H1 (cell line): ENCODE data around the gene SLC25A21. TPM values are rescaled to one million over a fixed set of nuclear protein-coding genes. Genes with fewer than 3 reads are reported as not detected.

ENCODE experiments used
- CTCF ChIA-PET: fragments of 300-600 bp; sonication (Branson Sonifier 250); formaldehyde crosslinking; loops from one replicate; lab custom pipeline; 2021; ENCODE audit not compliant: partially characterized antibody; lab: Charles Lee
- POLR2A ChIA-PET: fragments of 300-600 bp; sonication (Branson Sonifier 250); formaldehyde crosslinking; loops from one replicate; lab custom pipeline; 2021; ENCODE audit warnings: inconsistent platforms; ENCODE audit not compliant: partially characterized antibody; lab: Charles Lee
- DNase-seq, 2 experiments: peaks; one replicate each; pipeline versions ENCODE4 v3.0.0 to v3.0.0-alpha.2; 2010 to 2022; ENCODE audit warnings: low spot score in 2 of 2, low read depth in 1 of 2, mixed read lengths in 1 of 2
- FAIRE-seq: peaks from 2 replicates; lab custom pipeline; 2011; peaks lifted over from hg19 to GRCh38; lab: Jason Lieb, UNC
- H2AFZ ChIP-seq: 2 replicates; pipeline ENCODE4 v1.8.1; 2012; ENCODE audit warnings: low read length, inconsistent platforms
- H2AK5ac ChIP-seq: 2 replicates; pipeline ENCODE4 v1.6.1; 2013; ENCODE audit warnings: low read depth, low read length
- H2BK120ac ChIP-seq: replicated peaks from 2 replicates; pipeline ENCODE3; 2013; ENCODE audit warnings: low read depth, low read length, inconsistent platforms
- H2BK12ac ChIP-seq: 2 replicates; pipeline ENCODE4 v1.6.1; 2013; ENCODE audit warnings: low read depth, low read length
- H2BK15ac ChIP-seq: 2 replicates; pipeline ENCODE4 v1.6.1; 2013; ENCODE audit warnings: low read length
- H2BK20ac ChIP-seq: 2 replicates; pipeline ENCODE4 v1.6.1; 2013; ENCODE audit warnings: low read length
- H2BK5ac ChIP-seq: 2 replicates; pipeline ENCODE4 v1.6.1; 2013; ENCODE audit warnings: low read depth, low read length
- H3K14ac ChIP-seq: 2 replicates; pipeline ENCODE4 v1.6.1; 2013; ENCODE audit warnings: inconsistent platforms; ENCODE audit not compliant: insufficient read length
- H3K18ac ChIP-seq: 2 replicates; pipeline ENCODE4 v1.6.1; 2013; ENCODE audit warnings: low read length; ENCODE audit errors: extremely low read depth
- H3K23ac ChIP-seq: 2 replicates; pipeline ENCODE4 v1.6.1; 2013; ENCODE audit warnings: inconsistent platforms; ENCODE audit not compliant: insufficient read length
- H3K23me2 ChIP-seq: 2 replicates; pipeline ENCODE4 v1.6.1; 2013; ENCODE audit warnings: low read depth, low read length
- H3K27ac ChIP-seq: 2 replicates; pipeline ENCODE4 v1.6.1; 2011; ENCODE audit warnings: low read depth, low read length, inconsistent platforms
- H3K27me3 ChIP-seq, 4 experiments: replicated peaks in 1 of 4; 1 replicate in 1 of 4; 2 replicates in 3 of 4; pipeline versions ENCODE4 v1.6.1 to v1.8.1; 2011 to 2013; ENCODE audit warnings: low read length in 3 of 4, mild to moderate bottlenecking in 3 of 4, inconsistent platforms in 2 of 4, mixed read lengths in 2 of 4, moderate library complexity in 1 of 4; ENCODE audit not compliant: control insufficient read depth in 3 of 4, insufficient read depth in 3 of 4; ENCODE audit errors: extremely low read depth in 1 of 4
- H3K36me3 ChIP-seq, 4 experiments: 2 replicates each; pipeline versions ENCODE4 v1.6.1 to v1.8.1; 2011 to 2013; ENCODE audit warnings: mild to moderate bottlenecking in 4 of 4, low read length in 3 of 4, moderate library complexity in 2 of 4, control low read depth in 1 of 4, inconsistent platforms in 1 of 4; ENCODE audit not compliant: insufficient read depth in 4 of 4, control insufficient read depth in 2 of 4
- H3K4ac ChIP-seq: replicated peaks from 2 replicates; pipeline ENCODE3; 2013; ENCODE audit warnings: low read length, low read depth, mixed read lengths, inconsistent platforms; ENCODE audit not compliant: insufficient read length
- H3K4me1 ChIP-seq, 4 experiments: replicated peaks in 1 of 4; 1 replicate in 1 of 4; 2 replicates in 3 of 4; pipeline versions ENCODE4 v1.6.1 to v1.8.1; 2011 to 2013; ENCODE audit warnings: low read length in 3 of 4, inconsistent platforms in 2 of 4, mixed read lengths in 1 of 4; ENCODE audit not compliant: insufficient read depth in 4 of 4, control insufficient read depth in 3 of 4
- H3K4me2 ChIP-seq, 2 experiments: 2 replicates each; pipeline versions ENCODE4 v1.6.1 to v1.8.1; 2011 to 2013; ENCODE audit warnings: low read depth in 2 of 2, low read length in 2 of 2, control low read depth in 1 of 2, inconsistent platforms in 1 of 2, mild to moderate bottlenecking in 1 of 2; ENCODE audit not compliant: insufficient read depth in 1 of 2
- H3K4me3 ChIP-seq, 4 experiments: fragments of 200-600, 300-600 bp in 1 of 4; sonication (generic), shearing (Covaris generic), sonication (Bioruptor Twin) in 1 of 4; 2 replicates each; pipeline versions ENCODE4 v1.5.1 to v1.8.1; 2011 to 2016; ENCODE audit warnings: low read length in 4 of 4, low read depth in 3 of 4, control low read depth in 2 of 4, inconsistent platforms in 2 of 4, mild to moderate bottlenecking in 2 of 4, mixed read lengths in 1 of 4, moderate library complexity in 1 of 4; ENCODE audit not compliant: insufficient read depth in 2 of 4; ENCODE audit errors: extremely low read depth in 1 of 4
- H3K56ac ChIP-seq: replicated peaks from 2 replicates; pipeline ENCODE3; 2013; ENCODE audit warnings: low read depth, mild to moderate bottlenecking, mixed read lengths, low read length, inconsistent platforms; ENCODE audit not compliant: insufficient read length
- H3K79me1 ChIP-seq: 2 replicates; pipeline ENCODE4 v1.6.1; 2013; ENCODE audit warnings: low read depth, low read length, control low read depth
- H3K79me2 ChIP-seq, 2 experiments: 2 replicates each; pipeline versions ENCODE4 v1.6.1 to v1.8.1; 2012 to 2013; ENCODE audit warnings: low read length in 2 of 2, mild to moderate bottlenecking in 2 of 2, inconsistent platforms in 1 of 2; ENCODE audit not compliant: insufficient read depth in 2 of 2, control insufficient read depth in 1 of 2
- H3K9ac ChIP-seq, 4 experiments: replicated peaks in 1 of 4; 1 replicate in 1 of 4; 2 replicates in 3 of 4; pipeline versions ENCODE4 v1.6.1 to v1.8.1; 2011 to 2013; ENCODE audit warnings: low read depth in 3 of 4, low read length in 3 of 4, control low read depth in 2 of 4, mild to moderate bottlenecking in 2 of 4, moderate library complexity in 2 of 4, inconsistent platforms in 1 of 4; ENCODE audit errors: extremely low read depth in 1 of 4
- H3K9me3 ChIP-seq, 2 experiments: 2 replicates each; pipeline versions ENCODE4 v1.6.1 to v1.8.1; 2012 to 2013; ENCODE audit warnings: mild to moderate bottlenecking in 2 of 2, moderate library complexity in 2 of 2, control low read depth in 1 of 2, inconsistent platforms in 1 of 2, low read depth in 1 of 2, low read length in 1 of 2, mixed read lengths in 1 of 2; ENCODE audit not compliant: insufficient read depth in 2 of 2
- H4K20me1 ChIP-seq, 2 experiments: replicated peaks in 1 of 2; 2 replicates each; pipeline versions ENCODE3 to v1.8.1; 2011 to 2013; ENCODE audit warnings: inconsistent platforms in 2 of 2, low read length in 2 of 2, mild to moderate bottlenecking in 1 of 2; ENCODE audit not compliant: insufficient read depth in 2 of 2, control insufficient read depth in 1 of 2
- H4K5ac ChIP-seq: 2 replicates; pipeline ENCODE4 v1.6.1; 2013; ENCODE audit warnings: low read length, low read depth, mixed read lengths, inconsistent platforms; ENCODE audit not compliant: insufficient read length
- H4K8ac ChIP-seq: 2 replicates; pipeline ENCODE4 v1.8.0; 2013; ENCODE audit warnings: mild to moderate bottlenecking, moderate library complexity, low read length, inconsistent platforms; ENCODE audit not compliant: insufficient read depth; ENCODE audit errors: extremely low read depth
- H4K91ac ChIP-seq: replicated peaks from 2 replicates; pipeline ENCODE3; 2013; ENCODE audit warnings: low read length, mixed read lengths, inconsistent platforms; ENCODE audit not compliant: insufficient read length
- BACH1 ChIP-seq: IDR thresholded peaks from 2 replicates; pipeline ENCODE4 v1.6.1; 2012; ENCODE audit warnings: low read length, improper control_type of control experiment
- BRCA1 ChIP-seq: IDR thresholded peaks from 2 replicates; pipeline ENCODE4 v1.6.1; 2012; ENCODE audit warnings: low read depth, low read length, improper control_type of control experiment
- CEBPB ChIP-seq: IDR thresholded peaks from 2 replicates; pipeline ENCODE4 v1.6.1; 2012; ENCODE audit warnings: low read depth, low read length
- CTBP2 ChIP-seq: IDR thresholded peaks from 2 replicates; pipeline ENCODE4 v1.7.0; 2011; ENCODE audit warnings: borderline replicate concordance, mild to moderate bottlenecking, moderate library complexity, mixed read lengths, low read length; ENCODE audit not compliant: insufficient read depth, insufficient read length
- EP300 ChIP-seq, 2 experiments: IDR thresholded peaks; 1 replicate in 1 of 2; 2 replicates in 1 of 2; pipeline ENCODE4 v1.6.1; 2011 to 2012; ENCODE audit warnings: low read depth in 2 of 2, low read length in 2 of 2, mild to moderate bottlenecking in 2 of 2, borderline replicate concordance in 1 of 2, inconsistent platforms in 1 of 2, moderate library complexity in 1 of 2
- HDAC2 ChIP-seq, 2 experiments: fragments of 300-600 bp in 1 of 2; sonication (generic) in 1 of 2; IDR thresholded peaks; 2 replicates each; pipeline ENCODE4 v1.6.1; 2011 to 2012; ENCODE audit warnings: low read depth in 2 of 2, low read length in 2 of 2, mild to moderate bottlenecking in 2 of 2, moderate library complexity in 2 of 2, borderline replicate concordance in 1 of 2, inconsistent platforms in 1 of 2
- HDAC6 ChIP-seq: IDR thresholded peaks from one replicate; pipeline ENCODE4 v1.7.1; 2012; ENCODE audit warnings: low read depth, mild to moderate bottlenecking, inconsistent platforms, low read length, moderate library complexity
- KDM1A ChIP-seq: fragments of 200-600, 300-600 bp; sonication (generic); IDR thresholded peaks from 2 replicates; pipeline ENCODE4 v1.7.1; 2016; ENCODE audit warnings: mild to moderate bottlenecking, low read length, borderline replicate concordance
- RXRA ChIP-seq: IDR thresholded peaks from 2 replicates; pipeline ENCODE4 v1.6.1; 2011; ENCODE audit warnings: low read depth, mild to moderate bottlenecking, low read length, moderate library complexity; ENCODE audit not compliant: insufficient read depth
- SIN3A ChIP-seq, 2 experiments: IDR thresholded peaks in 1 of 2; conservative IDR thresholded peaks in 1 of 2; 2 replicates each; pipeline ENCODE4 v1.6.1; 2011 to 2012; ENCODE audit warnings: low read length in 2 of 2, improper control_type of control experiment in 1 of 2, low read depth in 1 of 2, mild to moderate bottlenecking in 1 of 2
- SP2 ChIP-seq: IDR thresholded peaks from 2 replicates; pipeline ENCODE4 v1.6.1; 2012; ENCODE audit warnings: mild to moderate bottlenecking, low read length, inconsistent platforms
- TAF7 ChIP-seq: optimal IDR thresholded peaks from 2 replicates; pipeline ENCODE3; 2011; ENCODE audit warnings: low read depth, mild to moderate bottlenecking, inconsistent platforms, low read length, moderate library complexity, borderline replicate concordance
- TBP ChIP-seq: IDR thresholded peaks from 2 replicates; pipeline ENCODE4 v1.6.1; 2011; ENCODE audit warnings: low read depth, low read length, improper control_type of control experiment
- WGBS, 2 experiments: shearing (Covaris generic) in 1 of 2; methylation state at CpG; one replicate each; pipeline versions ENCODE4 v1.1.6 to v1.1.7; 2013 to 2015; ENCODE audit warnings: low lambda C conversion rate in 2 of 2, mixed read lengths in 2 of 2, inconsistent platforms in 1 of 2, low coverage in 1 of 2, missing lambda C conversion rate in 1 of 2; ENCODE audit not compliant: insufficient replicate concordance in 2 of 2, insufficient coverage in 1 of 2, insufficient read length in 1 of 2; ENCODE audit errors: extremely low coverage in 1 of 2, missing lambda C conversion rate in 1 of 2; 5-methylcytosine and 5-hydroxymethylcytosine counted together
- polyA plus RNA-seq, 7 experiments: library from polyadenylated mRNA; depleted of rRNA in 3 of 7; stranded (reverse) in 5 of 7; unstranded in 2 of 7; fragments of >200 nt in 5 of 7; fragments of 200-250 nt in 2 of 7; gene quantifications; 1 replicate in 5 of 7; 2 replicates in 1 of 7; 4 replicates in 1 of 7; pipeline versions ENCODE4 v1.2.1 to v1.2.3, GENCODE V29; 2011 to 2013; ENCODE audit warnings: missing spikeins in 2 of 7, mixed read lengths in 2 of 7
- total RNA-seq: library from RNA; stranded (reverse); fragmentation: NEBNext Ultra II Directional; extraction: Animal tissue kit (Norgen Biotek cat#: 25700); gene quantifications from 2 replicates; pipeline ENCODE4 v1.2.1, GENCODE V29; 2021

The SLC25A21 gene
- total and polyA plus RNA-seq, 2 of the 8 experiments (the other 6 are each of a cell fraction or from before 2014, with no cell fraction given), result 6.9 to 15.7 TPM

DNA sequence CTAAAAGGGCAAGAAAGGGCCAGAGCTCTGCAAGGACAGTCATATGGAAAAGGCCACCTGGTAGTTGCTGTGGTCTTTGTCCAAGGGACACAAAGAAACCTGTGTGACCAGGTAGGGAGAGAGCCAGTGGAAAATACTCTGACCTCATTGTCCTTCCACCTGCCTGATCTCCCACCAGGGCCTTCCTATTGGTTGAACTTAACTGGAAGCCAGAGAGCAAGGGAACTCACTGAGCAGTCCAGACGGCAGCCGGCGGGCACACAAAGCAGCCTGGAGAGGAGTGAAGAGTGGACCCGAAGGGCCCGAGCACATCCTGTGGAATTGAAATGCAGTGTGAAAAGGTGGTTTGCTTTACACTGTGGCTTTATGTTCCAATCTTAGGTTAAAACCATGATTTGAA is 120.7 kb downstream of the SLC25A21 start:
- no peak overlapping the region for H3K4ac ChIP-seq
- H3K18ac ChIP-seq, result no peak overlapping the region
- H3K27me3 ChIP-seq, result no peaks in the 10 kb centered on the region
- H4K20me1 ChIP-seq, result no peaks in the 10 kb centered on the region
- no peak overlapping the region for H2BK120ac ChIP-seq
- H2BK5ac ChIP-seq, result no peak overlapping the region
- H3K4me3 ChIP-seq, result no peak overlapping the region
- no peaks in the 10 kb centered on the region for H3K9me3 ChIP-seq
- no peak overlapping the region for H2AFZ ChIP-seq
- H3K36me3 ChIP-seq, result 0 out of 8 replicates have a peak, but pooled peaks cover 0 to 3% (median 0%) of the 10 kb centered on the region in 4 experiments
- POLR2A ChIA-PET, result no interaction called here
- DNase-seq (no peak), FAIRE-seq (no peak)
- H2BK12ac ChIP-seq, result no peak overlapping the region
- H4K8ac ChIP-seq, result no peak overlapping the region
- WGBS, 2 experiments, result 83% methylated on average over 5 of the region's 5 CpGs; no CpG with 5 or more reads in 1 of the 2 experiments
- H3K9ac ChIP-seq, result no peak overlapping the region
- H3K14ac ChIP-seq, result no peak overlapping the region
- H2AK5ac ChIP-seq, result no peak overlapping the region
- CTCF ChIA-PET, result interaction anchor here (1.0 kb wide), 1 partner anchor 498 kb away, joined by 5 read pairs; no protein-coding TSS in a partner anchor
- no peak overlapping the region for H3K56ac ChIP-seq
- no peak overlapping the region for H2BK15ac ChIP-seq
- H4K5ac ChIP-seq, result no peak overlapping the region
- no peak overlapping the region for H3K23ac ChIP-seq
- no peak overlapping the region for H3K4me2 ChIP-seq
- no peaks in the 10 kb centered on the region for H3K79me1 ChIP-seq
- H3K79me2 ChIP-seq, result no peaks in the 10 kb centered on the region
- no peaks in the 10 kb centered on the region for H3K23me2 ChIP-seq
- H4K91ac ChIP-seq, result no peak overlapping the region
- peaks cover 0 to 2% (median 0%) of the 10 kb centered on the region in 4 experiments; a peak in 1 of 7 replicates for H3K4me1 ChIP-seq
- H3K27ac ChIP-seq, result no peak overlapping the region
- H2BK20ac ChIP-seq, result no peak overlapping the region
- no peak for TF ChIP-seq KDM1A
- no peak for TF ChIP-seq RXRA
- TF ChIP-seq TAF7, result no peak
- no peak for TF ChIP-seq HDAC2 (IDR thresholded peaks at IDR 0.05; ENCODE audit: borderline replicate concordance in 1 of 2, low read depth in 2 of 2, low read length in 2 of 2)
- no peak for TF ChIP-seq CEBPB
- no peak for TF ChIP-seq SP2
- no peak for TF ChIP-seq BACH1
- TF ChIP-seq SIN3A (conservative IDR thresholded peaks at IDR 0.05 in 1 of 2, IDR thresholded peaks at IDR 0.05 in 1 of 2; ENCODE audit: low read depth in 1 of 2, low read length in 2 of 2), result no peak
- TF ChIP-seq CTBP2, result no peak
- no peak for TF ChIP-seq HDAC6
- TF ChIP-seq EP300 (IDR thresholded peaks at IDR 0.05; ENCODE audit: borderline replicate concordance in 1 of 2, low read depth in 2 of 2, low read length in 2 of 2), result no peak
- TF ChIP-seq TBP, result no peak
- TF ChIP-seq BRCA1, result no peak
